HepG2 (cell line): ENCODE data around the gene COL9A3. TPM values are rescaled to one million over a fixed set of nuclear protein-coding genes. Genes with fewer than 3 reads are reported as not detected.

Experiments used
- ATF7-NPFF ChIP-seq: sonication (generic); formaldehyde crosslinking; IDR thresholded peaks from 2 replicates; pipeline ENCODE4 v1.8.1; 2023; ENCODE audit warnings: mild to moderate bottlenecking, low read depth, missing genetic modification reagents, moderate library complexity
- CTCF ChIP-seq: sonication (generic); formaldehyde crosslinking; IDR thresholded peaks from 2 replicates; pipeline ENCODE4 v1.5.0; 2020; ENCODE audit warnings: mild to moderate bottlenecking, missing genetic modification reagents, moderate library complexity
- GFI1 ChIP-seq: sonication (generic); formaldehyde crosslinking; IDR thresholded peaks from 2 replicates; pipeline ENCODE4 v1.5.0; 2020; ENCODE audit warnings: missing genetic modification reagents, mild to moderate bottlenecking, borderline replicate concordance
- GZF1 ChIP-seq: sonication (generic); formaldehyde crosslinking; IDR thresholded peaks from 2 replicates; pipeline ENCODE4 v1.5.1; 2020; ENCODE audit warnings: mild to moderate bottlenecking, missing genetic modification reagents
- HBP1 ChIP-seq: IDR thresholded peaks from 2 replicates; pipeline ENCODE4 v1.6.1; 2016; ENCODE audit warnings: low read depth, control low read depth
- HDAC2 ChIP-seq: sonication (generic); formaldehyde crosslinking; IDR thresholded peaks from 2 replicates; pipeline ENCODE4 v1.4.0; 2020; ENCODE audit warnings: missing genetic modification reagents
- RAD21 ChIP-seq: fragments of 450-650 bp; formaldehyde crosslinking; IDR thresholded peaks from 2 replicates; pipeline ENCODE4 v1.5.0; 2020; ENCODE audit warnings: mild to moderate bottlenecking
- SIX1 ChIP-seq: sonication (generic); formaldehyde crosslinking; IDR thresholded peaks from 2 replicates; pipeline ENCODE4 v1.4.0; 2020; ENCODE audit warnings: missing genetic modification reagents, borderline replicate concordance
- SOX13 ChIP-seq, 3 experiments: fragments of 450-650 bp in 1 of 3; sonication (generic) in 1 of 3; formaldehyde crosslinking in 1 of 3; IDR thresholded peaks in 2 of 3; conservative IDR thresholded peaks in 1 of 3; 2 replicates each; pipeline versions ENCODE4 v1.5.0 to v1.6.1; 2016 to 2020; ENCODE audit warnings: antibody characterized with exemption in 1 of 3, mild to moderate bottlenecking in 1 of 3, missing compliant biosample characterization in 1 of 3, missing genetic modification reagents in 1 of 3, moderate library complexity in 1 of 3
- SRSF9 ChIP-seq: fragments of 200-400 bp; formaldehyde crosslinking; IDR thresholded peaks from 2 replicates; pipeline ENCODE4 v1.6.1; 2018; ENCODE audit warnings: borderline replicate concordance, mild to moderate bottlenecking, low read depth, low read length; ENCODE audit not compliant: insufficient read depth, poor library complexity, severe bottlenecking
- TSC22D2 ChIP-seq: sonication (generic); formaldehyde crosslinking; IDR thresholded peaks from 2 replicates; pipeline ENCODE4 v1.5.1; 2020; ENCODE audit warnings: missing genetic modification reagents, mild to moderate bottlenecking, borderline replicate concordance
- ZFP91 ChIP-seq: sonication (generic); formaldehyde crosslinking; IDR thresholded peaks from 2 replicates; pipeline ENCODE4 v1.9.0; 2022; ENCODE audit warnings: missing genetic modification reagents, mild to moderate bottlenecking, borderline replicate concordance
- ZGPAT ChIP-seq: IDR thresholded peaks from 2 replicates; pipeline ENCODE4 v1.6.1; 2016; ENCODE audit warnings: mild to moderate bottlenecking
- ZNF124 ChIP-seq: sonication (generic); formaldehyde crosslinking; IDR thresholded peaks from 2 replicates; pipeline ENCODE4 v1.4.0; 2020; ENCODE audit warnings: missing genetic modification reagents
- ZNF143 ChIP-seq: sonication (generic); formaldehyde crosslinking; IDR thresholded peaks from 2 replicates; pipeline ENCODE4 v1.4.0; 2020; ENCODE audit warnings: missing genetic modification reagents
- ZNF556 ChIP-seq: sonication (generic); formaldehyde crosslinking; IDR thresholded peaks from 2 replicates; pipeline ENCODE4 v1.4.0; 2020; ENCODE audit warnings: mild to moderate bottlenecking, missing genetic modification reagents, borderline replicate concordance
- ZNF816 ChIP-seq: sonication (generic); formaldehyde crosslinking; IDR thresholded peaks from 2 replicates; pipeline ENCODE4 v1.8.0; 2022; ENCODE audit warnings: missing genetic modification reagents, mild to moderate bottlenecking, borderline replicate concordance
- ZSCAN20 ChIP-seq: sonication (generic); formaldehyde crosslinking; IDR thresholded peaks from 2 replicates; pipeline ENCODE4 v1.4.0; 2020; ENCODE audit warnings: missing genetic modification reagents, mild to moderate bottlenecking, borderline replicate concordance
- polyA plus RNA-seq, 8 experiments: library from polyadenylated mRNA; depleted of rRNA in 3 of 8; stranded (reverse) in 7 of 8; unstranded in 1 of 8; fragments of >200 nt; fragmentation: Illumina TruSeq in 4 of 8; extraction: Trizol in 4 of 8; gene quantifications; 2 replicates each; pipeline versions ENCODE4 v1.2.1 to v1.2.3, GENCODE V29; 2011 to 2016; ENCODE audit warnings: low read depth in 4 of 8, missing spikeins in 1 of 8, mixed read lengths in 1 of 8; ENCODE audit not compliant: insufficient read depth in 1 of 8
- total RNA-seq, 5 experiments: library from RNA; depleted of rRNA; stranded (reverse); fragments of >200 nt; fragmentation: Illumina TruSeq; extraction: Trizol; gene quantifications; 2 replicates each; pipeline ENCODE4 v1.2.3, GENCODE V29; 2016; ENCODE audit warnings: low read depth in 1 of 5

COL9A3 gene
- total and polyA plus RNA-seq, 2 of the 13 experiments (the other 11 are each of a cell fraction or from before 2014, with no cell fraction given), result 155 to 204 TPM

- peak; percentile 43; the same call in 1 of the 2 replicates for TF ChIP-seq HDAC2 (CRISPR knock-in tag)
- no peak; the same call in 1 of the 2 replicates for TF ChIP-seq RAD21 (CRISPR knock-in tag)
- no peak for TF ChIP-seq SOX13 (IDR thresholded peaks at IDR 0.05)
- TF ChIP-seq SOX13 (CRISPR knock-in tag; conservative IDR thresholded peaks at IDR 0.05 in 1 of 2, IDR thresholded peaks at IDR 0.05 in 1 of 2), result peak in 1 of 2 experiments; percentile 49; a peak in 1 of 4 replicates
- TF ChIP-seq SIX1, result no peak
- peak; percentile 2; the same call in 1 of the 2 replicates for TF ChIP-seq ZSCAN20
- 0 out of 2 replicates have a peak, but pooled peaks have one; percentile 19 for TF ChIP-seq TSC22D2 (CRISPR knock-in tag)
- peak; percentile 67; the same call in 1 of the 2 replicates for TF ChIP-seq ZFP91 (CRISPR knock-in tag)
- TF ChIP-seq ZNF143 (CRISPR knock-in tag), result no peak
- peak; percentile 12; the same call in 1 of the 2 replicates for TF ChIP-seq CTCF (CRISPR knock-in tag)
- peak; percentile 27; the same call in 1 of the 2 replicates for TF ChIP-seq HBP1 (CRISPR knock-in tag)
- TF ChIP-seq ZNF556 (CRISPR knock-in tag), result no peak
- TF ChIP-seq ZNF816 (CRISPR knock-in tag), result no peak
- TF ChIP-seq GZF1 (CRISPR knock-in tag), result no peak
- TF ChIP-seq ATF7-NPFF (CRISPR knock-in tag), result peak; percentile 91
- peak; percentile 73 for TF ChIP-seq ZGPAT (CRISPR knock-in tag)
- TF ChIP-seq SRSF9, result no peak
- no peak for TF ChIP-seq GFI1
- TF ChIP-seq ZNF124 (CRISPR knock-in tag), result no peak
Observed at GRCh38 chr20:62818592-62819493, 2.0 kb downstream of the COL9A3 start (continued).
